ENCODE results near the gene SLC22A17. TPM values are rescaled to one million over a fixed set of nuclear protein-coding genes. Genes with fewer than 3 reads are reported as not detected.

The SLC22A17 gene
- total and polyA plus RNA-seq, 10 of the 15 experiments (the other 5 are each of a cell fraction or from before 2014, with no cell fraction given) = not detected

GRCh38 chr14:23382731-23383440 lies 30.2 kb upstream of the SLC22A17 start:
- Histone ChIP-seq H4K20me1 (ENCODE audit: control insufficient read depth, insufficient read depth) (no peaks in the 10 kb centered on the region), H3K9me3 (replicated peaks; ENCODE audit: control insufficient read depth, insufficient read depth, low read length) (no peaks in the 10 kb centered on the region), H3K4me1 (ENCODE audit: control insufficient read depth, insufficient read depth, low read length) (no peaks in the 10 kb centered on the region), H3K36me3 (ENCODE audit: control insufficient read depth in 2 of 2, insufficient read depth in 2 of 2, low read length in 1 of 2) (no peaks in the 10 kb centered on the region), H3K4me2 (ENCODE audit: control insufficient read depth, insufficient read depth) (no peak overlapping the region), H3K79me2 (ENCODE audit: control insufficient read depth, insufficient read depth, low read length) (no peaks in the 10 kb centered on the region), H3K4me3 (no peak overlapping the region), H3K27me3 (replicated peaks in 1 of 2; ENCODE audit: control insufficient read depth in 2 of 2, insufficient read depth in 2 of 2, low read length in 1 of 2) (no peaks in the 10 kb centered on the region), H3K27ac (ENCODE audit: control insufficient read depth, insufficient read depth) (no peak overlapping the region), H3K9ac (ENCODE audit: control insufficient read depth, insufficient read depth, low read length) (no peak overlapping the region), H2AFZ (ENCODE audit: control insufficient read depth, low read depth, low read length) (no peak overlapping the region)
- no TSS peak for BruUV-seq (replicated peaks)
- intact Hi-C loops (cut with micrococcal nuclease; ENCODE audit: unreplicated experiment) = no loop called here
- POLR2A ChIA-PET = no interaction called here
- WGBS (ENCODE audit: insufficient coverage, insufficient replicate concordance, low lambda C conversion rate, missing lambda C conversion rate) = 30% methylated on average over 10 of the region's 10 CpGs
- no peak for TF ChIP-seq SREBF1 (IDR thresholded peaks at IDR 0.05; ENCODE audit: low read length)
- TF ChIP-seq YY1 (IDR thresholded peaks at IDR 0.05; ENCODE audit: low read depth, low read length) = no peak
- TF ChIP-seq KAT2A (conservative IDR thresholded peaks at IDR 0.05; ENCODE audit: control insufficient read depth, low read depth, low read length) = no peak
- in situ Hi-C loops (cut with MboI) = loop anchor here (5.0 kb wide), 1 partner anchor 121 kb away; no protein-coding TSS in a partner anchor
- FAIRE-seq = no peak
- CTCF ChIA-PET = interaction anchor here (0.7 to 1.8 kb wide), 5 partner anchors 9 to 262 kb away, joined by 3 to 6 read pairs (median 4); no protein-coding TSS in a partner anchor
- RAD21 ChIA-PET (ENCODE audit: unreplicated experiment) = interaction anchor here (1.2 kb wide), 1 partner anchor 262 kb away, joined by 3 read pairs; no protein-coding TSS in a partner anchor
- no peak for DNase-seq (ENCODE audit: low read depth, low spot score)
- no peak for ATAC-seq
- SMC1A ChIA-PET (ENCODE audit: uncharacterized antibody, unreplicated experiment) = interaction anchor here (1.2 kb wide), 1 partner anchor 263 kb away, joined by 3 read pairs; no protein-coding TSS in a partner anchor

DNA sequence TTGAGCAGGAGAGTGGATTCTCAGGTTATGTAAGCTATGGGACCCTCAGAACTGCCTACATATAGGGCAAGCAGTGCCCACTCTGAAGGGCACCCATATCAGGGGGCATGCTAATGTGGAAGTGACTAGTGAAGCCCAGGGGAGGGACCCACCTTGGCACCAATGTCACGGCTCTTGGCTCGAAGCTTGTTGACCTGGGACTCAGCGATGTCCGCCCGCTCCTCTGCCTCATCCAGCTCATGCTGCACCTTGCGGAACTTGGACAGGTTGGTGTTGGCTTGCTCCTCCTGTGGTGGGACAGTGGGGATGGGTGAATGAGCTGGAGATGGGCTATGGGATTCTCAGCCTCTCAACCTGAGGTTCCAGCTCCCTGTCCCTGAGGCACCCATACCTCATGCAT lies 29.6 kb upstream of the SLC22A17 start:
- H3K4me2 ChIP-seq (ENCODE audit: control insufficient read depth, insufficient read depth) = no peak overlapping the region
- H3K27me3 ChIP-seq (replicated peaks in 1 of 2; ENCODE audit: control insufficient read depth in 2 of 2, insufficient read depth in 2 of 2, low read length in 1 of 2) = no peaks in the 10 kb centered on the region; a peak in 1 of 4 replicates
- H4K20me1 ChIP-seq (ENCODE audit: control insufficient read depth, insufficient read depth) = no peaks in the 10 kb centered on the region
- no peaks in the 10 kb centered on the region for H3K79me2 ChIP-seq (ENCODE audit: control insufficient read depth, insufficient read depth, low read length)
- H3K4me1 ChIP-seq (ENCODE audit: control insufficient read depth, insufficient read depth, low read length) = no peaks in the 10 kb centered on the region
- SMC1A ChIA-PET (ENCODE audit: uncharacterized antibody, unreplicated experiment) = interaction anchor here (1.2 kb wide), 1 partner anchor 262 kb away, joined by 3 read pairs; no protein-coding TSS in a partner anchor
- RAD21 ChIA-PET (ENCODE audit: unreplicated experiment) = interaction anchor here (1.2 kb wide), 1 partner anchor 262 kb away, joined by 3 read pairs; no protein-coding TSS in a partner anchor
- no peak for DNase-seq (ENCODE audit: low read depth, low spot score)
- in situ Hi-C loops (cut with MboI) (loop anchor here (5.0 kb wide), 1 partner anchor 120 kb away; no protein-coding TSS in a partner anchor), intact Hi-C loops (cut with micrococcal nuclease; ENCODE audit: unreplicated experiment) (no loop called here)
- no peak overlapping the region for H2AFZ ChIP-seq (ENCODE audit: control insufficient read depth, low read depth, low read length)
- TF ChIP-seq, protein P1, sequence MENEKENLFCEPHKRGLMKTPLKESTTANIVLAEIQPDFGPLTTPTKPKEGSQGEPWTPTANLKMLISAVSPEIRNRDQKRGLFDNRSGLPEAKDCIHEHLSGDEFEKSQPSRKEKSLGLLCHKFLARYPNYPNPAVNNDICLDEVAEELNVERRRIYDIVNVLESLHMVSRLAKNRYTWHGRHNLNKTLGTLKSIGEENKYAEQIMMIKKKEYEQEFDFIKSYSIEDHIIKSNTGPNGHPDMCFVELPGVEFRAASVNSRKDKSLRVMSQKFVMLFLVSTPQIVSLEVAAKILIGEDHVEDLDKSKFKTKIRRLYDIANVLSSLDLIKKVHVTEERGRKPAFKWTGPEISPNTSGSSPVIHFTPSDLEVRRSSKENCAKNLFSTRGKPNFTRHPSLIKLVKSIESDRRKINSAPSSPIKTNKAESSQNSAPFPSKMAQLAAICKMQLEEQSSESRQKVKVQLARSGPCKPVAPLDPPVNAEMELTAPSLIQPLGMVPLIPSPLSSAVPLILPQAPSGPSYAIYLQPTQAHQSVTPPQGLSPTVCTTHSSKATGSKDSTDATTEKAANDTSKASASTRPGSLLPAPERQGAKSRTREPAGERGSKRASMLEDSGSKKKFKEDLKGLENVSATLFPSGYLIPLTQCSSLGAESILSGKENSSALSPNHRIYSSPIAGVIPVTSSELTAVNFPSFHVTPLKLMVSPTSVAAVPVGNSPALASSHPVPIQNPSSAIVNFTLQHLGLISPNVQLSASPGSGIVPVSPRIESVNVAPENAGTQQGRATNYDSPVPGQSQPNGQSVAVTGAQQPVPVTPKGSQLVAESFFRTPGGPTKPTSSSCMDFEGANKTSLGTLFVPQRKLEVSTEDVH (IDR thresholded peaks at IDR 0.05; ENCODE audit: low read depth, partially characterized antibody) = no peak
- TF ChIP-seq FOXK2 (IDR thresholded peaks at IDR 0.05) = no peak
- TF ChIP-seq GABPA (IDR thresholded peaks at IDR 0.05; ENCODE audit: low read depth) = no peak
- no peak for TF ChIP-seq PML (IDR thresholded peaks at IDR 0.05; ENCODE audit: low read length)
- TF ChIP-seq EED (IDR thresholded peaks at IDR 0.05; ENCODE audit: low read depth) = no peak
- TF ChIP-seq SIX5 (IDR thresholded peaks at IDR 0.05; ENCODE audit: low read depth, low read length, severe bottlenecking) = no peak
- no peak for TF ChIP-seq NRF1 (conservative IDR thresholded peaks at IDR 0.05; ENCODE audit: low read depth, low read length)
- POLR2A ChIA-PET = no interaction called here
- no peaks in the 10 kb centered on the region for H3K9me3 ChIP-seq (replicated peaks; ENCODE audit: control insufficient read depth, insufficient read depth, low read length)
- no peak for FAIRE-seq
- no TSS peak for BruUV-seq (replicated peaks)
- CTCF ChIA-PET = interaction anchor here (0.9 to 1.8 kb wide), 5 partner anchors 8 to 261 kb away, joined by 3 to 6 read pairs (median 4); no protein-coding TSS in a partner anchor
- H3K4me3 ChIP-seq = no peak overlapping the region
- no peak overlapping the region for H3K9ac ChIP-seq (ENCODE audit: control insufficient read depth, insufficient read depth, low read length)
- no peak overlapping the region for H3K27ac ChIP-seq (ENCODE audit: control insufficient read depth, insufficient read depth)
- 11% methylated on average over 6 of the region's 6 CpGs for WGBS (ENCODE audit: insufficient coverage, insufficient replicate concordance, low lambda C conversion rate, missing lambda C conversion rate)
- no peaks in the 10 kb centered on the region for H3K36me3 ChIP-seq (ENCODE audit: control insufficient read depth in 2 of 2, insufficient read depth in 2 of 2, low read length in 1 of 2)
- ATAC-seq = no peak
